Upper lobe of left lung (tissue), 6 donors: ENCODE measurements around the gene TFF3. TPM values are rescaled to one million over a fixed set of nuclear protein-coding genes. Genes with fewer than 3 reads are reported as not detected.

Experiments used
- ATAC-seq, 2 donors: fragments of 200-7000 bp; cut with Tn5 transposase; one replicate each; pipeline ENCODE4 v1.9.1; 2022; ENCODE audit warnings: mild to moderate bottlenecking in 2 of 2, moderate library complexity in 2 of 2; ENCODE audit not compliant: low FRiP score in 2 of 2
- DNase-seq, 2 donors: peaks; one replicate each; pipeline ENCODE4 v3.0.0-alpha.2; 2019 to 2020
- H3K27ac ChIP-seq, 4 donors: fragments of 200-600 bp; sonication (generic); one replicate each; pipeline ENCODE4 v1.5.1; 2016 to 2019
- H3K27me3 ChIP-seq, 4 donors: fragments of 200-600 bp; sonication (generic); one replicate each; pipeline ENCODE4 v1.5.1; 2017 to 2019
- H3K36me3 ChIP-seq, 4 donors: fragments of 200-600 bp; sonication (generic); one replicate each; pipeline ENCODE4 v1.5.1; 2016 to 2019
- H3K4me1 ChIP-seq, 4 donors: fragments of 200-600 bp; sonication (generic); one replicate each; pipeline ENCODE4 v1.5.1; 2018 to 2019
- H3K4me3 ChIP-seq, 4 donors: fragments of 200-600 bp; sonication (generic); one replicate each; pipeline ENCODE4 v1.5.1; 2017 to 2019; ENCODE audit warnings: mild to moderate bottlenecking in 2 of 4, moderate library complexity in 1 of 4
- H3K9me3 ChIP-seq, 4 donors: fragments of 200-600 bp; sonication (generic); one replicate each; pipeline ENCODE4 v1.5.1; 2018 to 2019
- CTCF ChIP-seq, 6 experiments: fragments of 450-650 bp in 4 of 6; fragments of 200-600 bp in 2 of 6; sonication (generic) in 2 of 6; IDR thresholded peaks; one replicate each; pipeline ENCODE4 v1.5.1; 2016 to 2019; ENCODE audit warnings: antibody characterized with exemption in 6 of 6
- EP300 ChIP-seq, 4 donors: sonication (generic); formaldehyde crosslinking; IDR thresholded peaks; one replicate each; pipeline ENCODE4 v1.5.1; 2017; ENCODE audit warnings: antibody characterized with exemption in 4 of 4, control low read depth in 2 of 4
- POLR2A ChIP-seq, 4 donors: fragments of 450-650 bp; IDR thresholded peaks; one replicate each; pipeline ENCODE4 v1.5.1; 2016 to 2017; ENCODE audit warnings: antibody characterized with exemption in 4 of 4, mild to moderate bottlenecking in 2 of 4
- POLR2AphosphoS5 ChIP-seq, 2 donors: sonication (generic); formaldehyde crosslinking; IDR thresholded peaks; one replicate each; pipeline ENCODE4 v1.5.1; 2017; ENCODE audit warnings: antibody characterized with exemption in 2 of 2
- WGBS, 2 donors: methylation state at CpG; one replicate each; pipeline ENCODE4 v1.1.5; 2017 to 2018; 5-methylcytosine and 5-hydroxymethylcytosine counted together
- total RNA-seq, 6 donors: library from RNA; depleted of rRNA in 4 of 6; stranded (reverse); fragments of >200 nt in 4 of 6; gene quantifications; one replicate each; pipeline versions ENCODE4 v1.1.0 to v1.2.1, GENCODE V29; 2016 to 2021
- donor health status: DM: no; HTN: no; CAD: no; lungs with moderate emphysema.
- donor health status: DM: no; HTN: yes; CAD: no; lungs with severe emphysema.

The TFF3 gene
- total RNA-seq, 6 donors from 2014 or later: 5.9 to 21.5 (median 18.2) TPM

DNA sequence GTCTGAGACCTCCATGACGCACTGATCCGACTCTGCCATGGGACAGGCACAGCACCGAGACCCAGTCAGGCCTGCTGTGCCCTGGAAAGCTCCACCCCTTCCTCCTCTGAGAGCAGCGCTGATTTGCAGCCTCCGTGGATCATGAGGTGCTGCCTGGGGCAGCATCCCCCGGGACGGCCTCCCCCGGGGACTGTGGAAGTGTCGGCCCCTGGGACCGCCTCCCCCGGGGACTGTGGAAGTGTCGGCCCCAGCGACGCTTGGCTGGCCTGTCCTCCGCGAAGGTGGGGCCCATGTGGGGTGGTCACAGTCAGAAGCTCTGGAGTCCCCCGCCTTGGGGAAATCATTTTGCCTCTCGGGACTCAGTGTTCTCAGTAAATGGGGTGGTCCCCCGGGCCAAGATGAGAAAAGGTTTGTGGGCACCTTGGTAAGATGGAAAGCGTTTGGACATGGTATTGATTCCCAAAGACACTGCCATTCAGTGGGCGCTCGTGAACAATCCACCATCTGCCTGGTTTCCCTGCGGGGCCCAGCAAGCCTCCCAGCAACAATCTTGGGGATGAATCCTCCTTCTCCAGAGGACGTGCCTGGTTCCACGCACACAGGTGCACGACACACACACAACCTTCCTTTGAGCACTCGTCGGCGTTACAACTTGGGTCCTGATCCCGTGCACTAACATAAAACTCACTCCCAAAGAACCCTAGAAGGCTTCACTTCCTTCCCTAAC lies 32.6 kb upstream of the TFF3 start:
- Histone ChIP-seq H3K27me3 (no peaks in the 10 kb centered on the region), H3K9me3 (no peaks in the 10 kb centered on the region), H3K27ac (no peak overlapping the region), H3K4me1 (no peaks in the 10 kb centered on the region), H3K36me3 (no peaks in the 10 kb centered on the region), H3K4me3 (no peak overlapping the region)
- TF ChIP-seq EP300 (IDR thresholded peaks at IDR 0.05) (no peak), CTCF (IDR thresholded peaks at IDR 0.05) (no peak), POLR2AphosphoS5 (IDR thresholded peaks at IDR 0.05) (no peak), POLR2A (IDR thresholded peaks at IDR 0.05) (no peak)
- DNase-seq (peak in 1 of 2 donors; percentile 62), ATAC-seq (no peak)
- 91 to 92% methylated on average over 21 to 24 of the region's 30 CpGs for WGBS, 2 donors

- TF ChIP-seq CTCF (IDR thresholded peaks at IDR 0.05) (no peak), POLR2AphosphoS5 (IDR thresholded peaks at IDR 0.05) (no peak), POLR2A (IDR thresholded peaks at IDR 0.05) (no peak), EP300 (IDR thresholded peaks at IDR 0.05) (no peak)
- H3K4me3 ChIP-seq: no peak overlapping the region
- DNase-seq: no peak
Measured at GRCh38 chr21:42346866-42347600, 31.8 kb upstream of the TFF3 start.

DNA sequence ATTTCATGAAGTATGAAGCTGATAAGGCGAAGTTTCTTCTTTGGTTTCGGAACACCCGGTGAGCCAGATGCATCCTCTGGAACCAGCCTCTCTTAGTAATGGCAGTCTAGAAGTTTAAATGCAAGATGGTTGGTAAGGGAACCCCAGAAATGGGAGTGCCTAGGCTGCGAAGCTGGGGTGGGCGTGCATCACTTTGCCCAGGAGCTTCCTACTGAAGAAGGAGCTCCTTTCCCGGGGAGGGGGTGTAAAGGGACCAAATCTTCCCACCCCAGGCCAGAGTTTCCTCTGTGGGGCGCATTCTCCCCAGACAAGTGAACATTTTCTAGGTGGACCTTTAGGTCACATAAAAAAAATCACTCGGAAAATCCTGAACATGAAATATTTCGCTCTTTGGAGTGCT lies 31.2 kb upstream of the TFF3 start:
- WGBS, 2 donors: 91 to 93% methylated on average over 9 of the region's 9 CpGs
- no peak for TF ChIP-seq EP300 (IDR thresholded peaks at IDR 0.05)
- TF ChIP-seq CTCF (IDR thresholded peaks at IDR 0.05): no peak
- TF ChIP-seq POLR2A (IDR thresholded peaks at IDR 0.05): no peak
- TF ChIP-seq POLR2AphosphoS5 (IDR thresholded peaks at IDR 0.05): no peak
- ATAC-seq (no peak), DNase-seq (no peak)
- Histone ChIP-seq H3K36me3 (no peaks in the 10 kb centered on the region), H3K9me3 (no peaks in the 10 kb centered on the region), H3K27me3 (no peaks in the 10 kb centered on the region), H3K27ac (no peak overlapping the region), H3K4me3 (no peak overlapping the region), H3K4me1 (no peaks in the 10 kb centered on the region)

More at GRCh38 chr21:42346866-42347600, 31.8 kb upstream of the TFF3 start:
- ATAC-seq: no peak
- H3K36me3 ChIP-seq: no peaks in the 10 kb centered on the region
- WGBS, 2 donors: 89% methylated on average over 24 to 30 of the region's 30 CpGs
- no peak overlapping the region for H3K27ac ChIP-seq
- H3K27me3 ChIP-seq: no peaks in the 10 kb centered on the region
- H3K9me3 ChIP-seq: no peaks in the 10 kb centered on the region
- no peaks in the 10 kb centered on the region for H3K4me1 ChIP-seq

- H3K27me3 ChIP-seq: no peaks in the 10 kb centered on the region
- DNase-seq (no peak), ATAC-seq (no peak)
- no peak overlapping the region for H3K27ac ChIP-seq
- WGBS, 2 donors: 77 to 85% methylated on average over 4 of the region's 4 CpGs
- TF ChIP-seq POLR2AphosphoS5 (IDR thresholded peaks at IDR 0.05) (no peak), EP300 (IDR thresholded peaks at IDR 0.05) (no peak), POLR2A (IDR thresholded peaks at IDR 0.05) (no peak), CTCF (IDR thresholded peaks at IDR 0.05) (no peak)
- no peaks in the 10 kb centered on the region for H3K9me3 ChIP-seq
- no peak overlapping the region for H3K4me3 ChIP-seq
- no peaks in the 10 kb centered on the region for H3K4me1 ChIP-seq
- no peaks in the 10 kb centered on the region for H3K36me3 ChIP-seq
Measured at GRCh38 chr21:42344631-42345030, 29.4 kb upstream of the TFF3 start.
